Measurements from ENCODE around the gene ABL2.

ABL2 gene

DNA sequence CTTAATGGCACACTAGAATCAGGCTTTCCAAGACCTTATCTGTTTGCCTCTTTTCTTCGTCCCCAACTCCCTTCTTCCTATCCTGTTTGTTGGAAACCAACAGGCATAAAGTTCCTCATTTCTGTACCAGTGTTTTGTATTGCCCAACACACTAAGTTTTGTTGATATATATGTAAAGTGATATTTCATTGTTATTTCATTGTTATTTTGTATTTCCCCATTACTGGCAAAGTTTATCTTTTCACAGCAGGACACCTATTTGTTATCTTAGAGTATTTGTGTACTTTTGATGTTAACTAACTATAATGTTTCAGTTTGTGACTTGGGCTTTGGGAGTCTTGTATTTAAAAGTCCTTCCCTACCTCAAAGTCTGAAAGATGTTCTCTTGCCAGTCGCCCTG, 176.7 kb downstream of the ABL2 start:
- no peak for DNase-seq (ENCODE audit: low read depth in 2 of 2)
